ENCODE results near the gene SOAT2.

SOAT2 gene

GRCh38 chr12:53070877-53071492, 32.3 kb upstream of the SOAT2 start:
- peak; percentile 20 for DNase-seq (ENCODE audit: low read depth)
- no peak for TF ChIP-seq CTCF (conservative IDR thresholded peaks at IDR 0.05; ENCODE audit: low read depth, low read length)

GRCh38 chr12:53071591-53072551, 31.4 kb upstream of the SOAT2 start:
- DNase-seq (ENCODE audit: low read depth), result peak; percentile 69
- TF ChIP-seq CTCF (conservative IDR thresholded peaks at IDR 0.05; ENCODE audit: low read depth, low read length), result peak; percentile 52
- H3K4me3 ChIP-seq (ENCODE audit: low read depth, low read length), result no peak overlapping the region

More at GRCh38 chr12:53070877-53071492, 32.3 kb upstream of the SOAT2 start:
- H3K4me3 ChIP-seq (ENCODE audit: low read depth, low read length), result no peak overlapping the region

- DNase-seq (ENCODE audit: low read depth), result peak; percentile 36
- TF ChIP-seq CTCF (conservative IDR thresholded peaks at IDR 0.05; ENCODE audit: low read depth, low read length), result no peak
- no peak overlapping the region for H3K4me3 ChIP-seq (ENCODE audit: low read depth, low read length)
Observed at GRCh38 chr12:53073881-53074280, 29.4 kb upstream of the SOAT2 start.

GRCh38 chr12:53074283-53074998, 28.8 kb upstream of the SOAT2 start:
- no peak for TF ChIP-seq CTCF (conservative IDR thresholded peaks at IDR 0.05; ENCODE audit: low read depth, low read length)
- H3K4me3 ChIP-seq (ENCODE audit: low read depth, low read length), result no peak overlapping the region
- DNase-seq (ENCODE audit: low read depth), result no peak

GRCh38 chr12:53074999-53075370, 28.3 kb upstream of the SOAT2 start:
- DNase-seq (ENCODE audit: low read depth), result no peak
- no peak overlapping the region for H3K4me3 ChIP-seq (ENCODE audit: low read depth, low read length)
- no peak for TF ChIP-seq CTCF (conservative IDR thresholded peaks at IDR 0.05; ENCODE audit: low read depth, low read length)

GRCh38 chr12:53076461-53076860, 26.8 kb upstream of the SOAT2 start:
- DNase-seq (ENCODE audit: low read depth), result no peak
- no peak overlapping the region for H3K4me3 ChIP-seq (ENCODE audit: low read depth, low read length)
- TF ChIP-seq CTCF (conservative IDR thresholded peaks at IDR 0.05; ENCODE audit: low read depth, low read length), result no peak
